Measurements from ENCODE around the gene CAPN1. TPM values are rescaled to one million over a fixed set of nuclear protein-coding genes. Genes with fewer than 3 reads are reported as not detected.
A peak's percentile ranks its signal among the peaks of the same experiment; 100 is the strongest.

Gene CAPN1
- total RNA-seq, 1 experiment from 2014 or later, result 175 TPM

- Histone ChIP-seq H2BK20ac (ENCODE audit: low read depth, low read length, poor library complexity, severe bottlenecking) (no peak overlapping the region), H2BK15ac (ENCODE audit: low read depth, low read length) (no peak overlapping the region), H2AFZ (ENCODE audit: low read length) (no peak overlapping the region), H4K91ac (ENCODE audit: insufficient read length, low read depth, low read length) (no peak overlapping the region), H2BK12ac (ENCODE audit: insufficient read length, low read depth, low read length) (no peak overlapping the region), H3K27me3 (ENCODE audit: insufficient read depth, low read length) (no peaks in the 10 kb centered on the region), H4K8ac (replicated peaks; ENCODE audit: insufficient read length, low read depth, low read length) (no peak overlapping the region), H3K4ac (ENCODE audit: low read depth, low read length) (no peak overlapping the region), H3K79me2 (ENCODE audit: insufficient read depth, low read length) (no peaks in the 10 kb centered on the region), H3K56ac (ENCODE audit: insufficient read length, low read depth, low read length) (no peak overlapping the region), H2BK5ac (ENCODE audit: insufficient read length, low read length) (no peak overlapping the region), H3K4me1 (ENCODE audit: insufficient read depth, low read length) (peaks cover 4% of the 10 kb centered on the region; the same call in 1 of the 2 replicates), H3T11ph (ENCODE audit: low read length) (no peak overlapping the region), H3K4me2 (ENCODE audit: insufficient read depth, insufficient read length, low read length) (no peak overlapping the region), H3K23ac (ENCODE audit: insufficient read length, low read depth, low read length) (no peak overlapping the region), H3K23me2 (ENCODE audit: insufficient read length, low read depth, low read length, poor library complexity, severe bottlenecking) (no peaks in the 10 kb centered on the region), H3K9ac (ENCODE audit: extremely low read depth, insufficient read length, low read length) (no peak overlapping the region), H2BK120ac (ENCODE audit: low read depth, low read length, poor library complexity, severe bottlenecking) (no peak overlapping the region), H3K27ac (ENCODE audit: insufficient read length, low read depth, low read length) (no peak overlapping the region), H4K5ac (ENCODE audit: insufficient read length, low read depth, low read length) (no peak overlapping the region), H3K79me1 (ENCODE audit: insufficient read depth, low read depth, low read length, poor library complexity, severe bottlenecking) (no peaks in the 10 kb centered on the region), H4K20me1 (ENCODE audit: control insufficient read depth, insufficient read depth, insufficient read length) (no peaks in the 10 kb centered on the region), H2AK5ac (ENCODE audit: insufficient read length, low read length) (no peak overlapping the region), H3K14ac (ENCODE audit: insufficient read depth, low read length) (no peak overlapping the region), H3K9me3 (ENCODE audit: control insufficient read depth, low read depth, low read length) (no peaks in the 10 kb centered on the region), H3K18ac (ENCODE audit: insufficient read length, low read depth, low read length) (no peak overlapping the region)
- Mint-ChIP-seq H3K9me3 (no peaks in the 10 kb centered on the region), H3K27me3 (ENCODE audit: low read depth) (no peaks in the 10 kb centered on the region), H3K4me1 (peaks cover 30 to 44% of the 10 kb centered on the region in 2 experiments), H3K36me3 (ENCODE audit: insufficient read depth in 1 of 3, low read depth in 3 of 3) (peaks cover 18 to 61% (median 58%) of the 10 kb centered on the region in 3 experiments; a peak in 6 of 7 replicates), H3K27ac (peak overlapping the region in 1 of 3 experiments; percentile 65; a peak in 3 of 7 replicates), H3K4me3 (no peak overlapping the region)
- WGBS (ENCODE audit: extremely low coverage, insufficient read length, low lambda C conversion rate), result no CpG with 5 or more reads among the region's 20 CpGs
- DNase-seq, result no peak
- no peak for TF ChIP-seq CTCF (conservative IDR thresholded peaks at IDR 0.05)
These were observed 28.1 kb downstream of the CAPN1 start for GRCh38 chr11:65209711-65210360.

Measured in H9 (cell line).